H1 (cell line): Measurements from ENCODE around the gene FHIT. TPM values are rescaled to one million over a fixed set of nuclear protein-coding genes. Genes with fewer than 3 reads are reported as not detected.

Source experiments
- CTCF ChIA-PET: fragments of 300-600 bp; sonication (Branson Sonifier 250); formaldehyde crosslinking; loops from one replicate; lab custom pipeline; 2021; ENCODE audit not compliant: partially characterized antibody; lab: Charles Lee
- POLR2A ChIA-PET: fragments of 300-600 bp; sonication (Branson Sonifier 250); formaldehyde crosslinking; loops from one replicate; lab custom pipeline; 2021; ENCODE audit warnings: inconsistent platforms; ENCODE audit not compliant: partially characterized antibody; lab: Charles Lee
- DNase-seq, 2 experiments: peaks; one replicate each; pipeline versions ENCODE4 v3.0.0 to v3.0.0-alpha.2; 2010 to 2022; ENCODE audit warnings: low spot score in 2 of 2, low read depth in 1 of 2, mixed read lengths in 1 of 2
- FAIRE-seq: peaks from 2 replicates; lab custom pipeline; 2011; peaks lifted over from hg19 to GRCh38; lab: Jason Lieb, UNC
- H2AFZ ChIP-seq: 2 replicates; pipeline ENCODE4 v1.8.1; 2012; ENCODE audit warnings: low read length, inconsistent platforms
- H2AK5ac ChIP-seq: 2 replicates; pipeline ENCODE4 v1.6.1; 2013; ENCODE audit warnings: low read depth, low read length
- H2BK120ac ChIP-seq: replicated peaks from 2 replicates; pipeline ENCODE3; 2013; ENCODE audit warnings: low read depth, low read length, inconsistent platforms
- H2BK12ac ChIP-seq: 2 replicates; pipeline ENCODE4 v1.6.1; 2013; ENCODE audit warnings: low read depth, low read length
- H2BK15ac ChIP-seq: 2 replicates; pipeline ENCODE4 v1.6.1; 2013; ENCODE audit warnings: low read length
- H2BK20ac ChIP-seq: 2 replicates; pipeline ENCODE4 v1.6.1; 2013; ENCODE audit warnings: low read length
- H2BK5ac ChIP-seq: 2 replicates; pipeline ENCODE4 v1.6.1; 2013; ENCODE audit warnings: low read depth, low read length
- H3K14ac ChIP-seq: 2 replicates; pipeline ENCODE4 v1.6.1; 2013; ENCODE audit warnings: inconsistent platforms; ENCODE audit not compliant: insufficient read length
- H3K18ac ChIP-seq: 2 replicates; pipeline ENCODE4 v1.6.1; 2013; ENCODE audit warnings: low read length; ENCODE audit errors: extremely low read depth
- H3K23ac ChIP-seq: 2 replicates; pipeline ENCODE4 v1.6.1; 2013; ENCODE audit warnings: inconsistent platforms; ENCODE audit not compliant: insufficient read length
- H3K23me2 ChIP-seq: 2 replicates; pipeline ENCODE4 v1.6.1; 2013; ENCODE audit warnings: low read depth, low read length
- H3K27ac ChIP-seq: 2 replicates; pipeline ENCODE4 v1.6.1; 2011; ENCODE audit warnings: low read depth, low read length, inconsistent platforms
- H3K27me3 ChIP-seq, 4 experiments: replicated peaks in 1 of 4; 1 replicate in 1 of 4; 2 replicates in 3 of 4; pipeline versions ENCODE4 v1.6.1 to v1.8.1; 2011 to 2013; ENCODE audit warnings: low read length in 3 of 4, mild to moderate bottlenecking in 3 of 4, inconsistent platforms in 2 of 4, mixed read lengths in 2 of 4, moderate library complexity in 1 of 4; ENCODE audit not compliant: control insufficient read depth in 3 of 4, insufficient read depth in 3 of 4; ENCODE audit errors: extremely low read depth in 1 of 4
- H3K36me3 ChIP-seq, 4 experiments: 2 replicates each; pipeline versions ENCODE4 v1.6.1 to v1.8.1; 2011 to 2013; ENCODE audit warnings: mild to moderate bottlenecking in 4 of 4, low read length in 3 of 4, moderate library complexity in 2 of 4, control low read depth in 1 of 4, inconsistent platforms in 1 of 4; ENCODE audit not compliant: insufficient read depth in 4 of 4, control insufficient read depth in 2 of 4
- H3K4ac ChIP-seq: replicated peaks from 2 replicates; pipeline ENCODE3; 2013; ENCODE audit warnings: low read length, low read depth, mixed read lengths, inconsistent platforms; ENCODE audit not compliant: insufficient read length
- H3K4me1 ChIP-seq, 4 experiments: replicated peaks in 1 of 4; 1 replicate in 1 of 4; 2 replicates in 3 of 4; pipeline versions ENCODE4 v1.6.1 to v1.8.1; 2011 to 2013; ENCODE audit warnings: low read length in 3 of 4, inconsistent platforms in 2 of 4, mixed read lengths in 1 of 4; ENCODE audit not compliant: insufficient read depth in 4 of 4, control insufficient read depth in 3 of 4
- H3K4me2 ChIP-seq, 2 experiments: 2 replicates each; pipeline versions ENCODE4 v1.6.1 to v1.8.1; 2011 to 2013; ENCODE audit warnings: low read depth in 2 of 2, low read length in 2 of 2, control low read depth in 1 of 2, inconsistent platforms in 1 of 2, mild to moderate bottlenecking in 1 of 2; ENCODE audit not compliant: insufficient read depth in 1 of 2
- H3K4me3 ChIP-seq, 4 experiments: fragments of 200-600, 300-600 bp in 1 of 4; sonication (generic), shearing (Covaris generic), sonication (Bioruptor Twin) in 1 of 4; 2 replicates each; pipeline versions ENCODE4 v1.5.1 to v1.8.1; 2011 to 2016; ENCODE audit warnings: low read length in 4 of 4, low read depth in 3 of 4, control low read depth in 2 of 4, inconsistent platforms in 2 of 4, mild to moderate bottlenecking in 2 of 4, mixed read lengths in 1 of 4, moderate library complexity in 1 of 4; ENCODE audit not compliant: insufficient read depth in 2 of 4; ENCODE audit errors: extremely low read depth in 1 of 4
- H3K56ac ChIP-seq: replicated peaks from 2 replicates; pipeline ENCODE3; 2013; ENCODE audit warnings: low read depth, mild to moderate bottlenecking, mixed read lengths, low read length, inconsistent platforms; ENCODE audit not compliant: insufficient read length
- H3K79me1 ChIP-seq: 2 replicates; pipeline ENCODE4 v1.6.1; 2013; ENCODE audit warnings: low read depth, low read length, control low read depth
- H3K79me2 ChIP-seq, 2 experiments: 2 replicates each; pipeline versions ENCODE4 v1.6.1 to v1.8.1; 2012 to 2013; ENCODE audit warnings: low read length in 2 of 2, mild to moderate bottlenecking in 2 of 2, inconsistent platforms in 1 of 2; ENCODE audit not compliant: insufficient read depth in 2 of 2, control insufficient read depth in 1 of 2
- H3K9ac ChIP-seq, 4 experiments: replicated peaks in 1 of 4; 1 replicate in 1 of 4; 2 replicates in 3 of 4; pipeline versions ENCODE4 v1.6.1 to v1.8.1; 2011 to 2013; ENCODE audit warnings: low read depth in 3 of 4, low read length in 3 of 4, control low read depth in 2 of 4, mild to moderate bottlenecking in 2 of 4, moderate library complexity in 2 of 4, inconsistent platforms in 1 of 4; ENCODE audit errors: extremely low read depth in 1 of 4
- H3K9me3 ChIP-seq, 2 experiments: 2 replicates each; pipeline versions ENCODE4 v1.6.1 to v1.8.1; 2012 to 2013; ENCODE audit warnings: mild to moderate bottlenecking in 2 of 2, moderate library complexity in 2 of 2, control low read depth in 1 of 2, inconsistent platforms in 1 of 2, low read depth in 1 of 2, low read length in 1 of 2, mixed read lengths in 1 of 2; ENCODE audit not compliant: insufficient read depth in 2 of 2
- H4K20me1 ChIP-seq, 2 experiments: replicated peaks in 1 of 2; 2 replicates each; pipeline versions ENCODE3 to v1.8.1; 2011 to 2013; ENCODE audit warnings: inconsistent platforms in 2 of 2, low read length in 2 of 2, mild to moderate bottlenecking in 1 of 2; ENCODE audit not compliant: insufficient read depth in 2 of 2, control insufficient read depth in 1 of 2
- H4K5ac ChIP-seq: 2 replicates; pipeline ENCODE4 v1.6.1; 2013; ENCODE audit warnings: low read length, low read depth, mixed read lengths, inconsistent platforms; ENCODE audit not compliant: insufficient read length
- H4K8ac ChIP-seq: 2 replicates; pipeline ENCODE4 v1.8.0; 2013; ENCODE audit warnings: mild to moderate bottlenecking, moderate library complexity, low read length, inconsistent platforms; ENCODE audit not compliant: insufficient read depth; ENCODE audit errors: extremely low read depth
- H4K91ac ChIP-seq: replicated peaks from 2 replicates; pipeline ENCODE3; 2013; ENCODE audit warnings: low read length, mixed read lengths, inconsistent platforms; ENCODE audit not compliant: insufficient read length
- BCL11A ChIP-seq, 2 experiments: IDR thresholded peaks; one replicate each; pipeline ENCODE4 v1.6.1; 2011; ENCODE audit warnings: low read depth in 2 of 2, low read length in 2 of 2, mild to moderate bottlenecking in 2 of 2
- BRCA1 ChIP-seq: IDR thresholded peaks from 2 replicates; pipeline ENCODE4 v1.6.1; 2012; ENCODE audit warnings: low read depth, low read length, improper control_type of control experiment
- CTBP2 ChIP-seq: IDR thresholded peaks from 2 replicates; pipeline ENCODE4 v1.7.0; 2011; ENCODE audit warnings: borderline replicate concordance, mild to moderate bottlenecking, moderate library complexity, mixed read lengths, low read length; ENCODE audit not compliant: insufficient read depth, insufficient read length
- MAX ChIP-seq: IDR thresholded peaks from 2 replicates; pipeline ENCODE4 v1.6.1; 2012; ENCODE audit warnings: inconsistent platforms
- NRF1 ChIP-seq: IDR thresholded peaks from 2 replicates; pipeline ENCODE4 v1.6.1; 2011; ENCODE audit warnings: mild to moderate bottlenecking, low read depth, low read length, improper control_type of control experiment
- WGBS, 2 experiments: shearing (Covaris generic) in 1 of 2; methylation state at CpG; one replicate each; pipeline versions ENCODE4 v1.1.6 to v1.1.7; 2013 to 2015; ENCODE audit warnings: low lambda C conversion rate in 2 of 2, mixed read lengths in 2 of 2, inconsistent platforms in 1 of 2, low coverage in 1 of 2, missing lambda C conversion rate in 1 of 2; ENCODE audit not compliant: insufficient replicate concordance in 2 of 2, insufficient coverage in 1 of 2, insufficient read length in 1 of 2; ENCODE audit errors: extremely low coverage in 1 of 2, missing lambda C conversion rate in 1 of 2; 5-methylcytosine and 5-hydroxymethylcytosine counted together
- polyA plus RNA-seq, 7 experiments: library from polyadenylated mRNA; depleted of rRNA in 3 of 7; stranded (reverse) in 5 of 7; unstranded in 2 of 7; fragments of >200 nt in 5 of 7; fragments of 200-250 nt in 2 of 7; gene quantifications; 1 replicate in 5 of 7; 2 replicates in 1 of 7; 4 replicates in 1 of 7; pipeline versions ENCODE4 v1.2.1 to v1.2.3, GENCODE V29; 2011 to 2013; ENCODE audit warnings: missing spikeins in 2 of 7, mixed read lengths in 2 of 7
- total RNA-seq: library from RNA; stranded (reverse); fragmentation: NEBNext Ultra II Directional; extraction: Animal tissue kit (Norgen Biotek cat#: 25700); gene quantifications from 2 replicates; pipeline ENCODE4 v1.2.1, GENCODE V29; 2021

FHIT gene
- total and polyA plus RNA-seq, 2 of the 8 experiments (the other 6 are each of a cell fraction or from before 2014, with no cell fraction given), result 1.2 to 3.2 TPM

- no peak overlapping the region for H2AFZ ChIP-seq
- H4K5ac ChIP-seq, result no peak overlapping the region
- no peaks in the 10 kb centered on the region for H3K36me3 ChIP-seq
- no peak overlapping the region for H3K4me2 ChIP-seq
- no peak overlapping the region for H3K4me3 ChIP-seq
- H2BK12ac ChIP-seq, result no peak overlapping the region
- H3K9ac ChIP-seq, result no peak overlapping the region
- no peak overlapping the region for H3K27ac ChIP-seq
- DNase-seq, result no peak
- no peak overlapping the region for H4K91ac ChIP-seq
- H2BK15ac ChIP-seq, result no peak overlapping the region
- ChIA-PET CTCF (no interaction called here), POLR2A (no interaction called here)
- H2BK120ac ChIP-seq, result no peak overlapping the region
- H3K9me3 ChIP-seq, result no peaks in the 10 kb centered on the region
- no peaks in the 10 kb centered on the region for H3K79me1 ChIP-seq
- H3K23me2 ChIP-seq, result no peaks in the 10 kb centered on the region
- H3K23ac ChIP-seq, result no peak overlapping the region
- no peak for TF ChIP-seq BCL11A (IDR thresholded peaks at IDR 0.05; ENCODE audit: low read depth in 2 of 2, low read length in 2 of 2)
- TF ChIP-seq CTBP2, result no peak
- no peak for TF ChIP-seq NRF1
- TF ChIP-seq BRCA1, result no peak
- TF ChIP-seq MAX, result no peak
- no peak overlapping the region for H3K4ac ChIP-seq
- no peak overlapping the region for H4K8ac ChIP-seq
- no peak overlapping the region for H2BK5ac ChIP-seq
- H3K56ac ChIP-seq, result no peak overlapping the region
- H3K27me3 ChIP-seq, result no peaks in the 10 kb centered on the region
- no peaks in the 10 kb centered on the region for H4K20me1 ChIP-seq
- no peak overlapping the region for H3K14ac ChIP-seq
- no peak for FAIRE-seq
- H3K18ac ChIP-seq, result no peak overlapping the region
- H2BK20ac ChIP-seq, result no peak overlapping the region
- no peak overlapping the region for H2AK5ac ChIP-seq
- WGBS, 2 experiments, result 89% methylated on average over 4 of the region's 4 CpGs; no CpG with 5 or more reads in 1 of the 2 experiments
- H3K4me1 ChIP-seq, result peaks cover 0 to 2% (median 0%) of the 10 kb centered on the region in 4 experiments; a peak in 1 of 7 replicates
- no peaks in the 10 kb centered on the region for H3K79me2 ChIP-seq
Observed at GRCh38 chr3:59963676-59964075, 1287.6 kb downstream of the FHIT start.
